Activated gamma-delta T cell treated with anti-CD3 and anti-CD28 coated beads, Interleukin-2, amount 50 U/mL, for 16 hours (primary cell): ENCODE data around the gene SYP.
"Not testable (repeated sequence)": the region's sequence is repeated elsewhere in the genome, so short reads cannot be mapped to it uniquely, and the experiment has no call there.

ENCODE experiments used
- DNase-seq: peaks from one replicate; pipeline ENCODE4 v3.0.0-alpha.2; 2020; ENCODE audit warnings: low read depth

SYP gene

GRCh38 chrX:49166914-49167739 lies 32.9 kb downstream of the SYP start:
- DNase-seq: peak; percentile 55

GRCh38 chrX:49165901-49166881 lies 33.8 kb downstream of the SYP start:
- DNase-seq: peak; percentile 52

GRCh38 chrX:49164589-49165360 lies 35.2 kb downstream of the SYP start:
- DNase-seq: no peak

- DNase-seq: peak; percentile 69
Observed at GRCh38 chrX:49163555-49164419, 36.2 kb downstream of the SYP start.

GRCh38 chrX:49162620-49163019 lies 37.4 kb downstream of the SYP start, which contains the start of gene MAGIX:
Gene MAGIX (plus strand): TSS chrX:49162758. CDS start chrX:49162890, 132 bp downstream.
- DNase-seq: no peak

GRCh38 chrX:49161632-49162031 lies 38.4 kb downstream of the SYP start:
- no peak for DNase-seq

GRCh38 chrX:49160908-49161307 lies 39.1 kb downstream of the SYP start:
- no peak for DNase-seq

- DNase-seq: no peak
Observed at GRCh38 chrX:49157194-49157593, 42.8 kb downstream of the SYP start.

- DNase-seq: peak; percentile 72
Observed at GRCh38 chrX:49155900-49156837, 43.8 kb downstream of the SYP start.

- no peak for DNase-seq
Observed at GRCh38 chrX:49155243-49155899, 44.6 kb downstream of the SYP start.

GRCh38 chrX:49153467-49153866 lies 46.5 kb downstream of the SYP start:
- no peak for DNase-seq

- DNase-seq: not testable (repeated sequence)
Observed at GRCh38 chrX:49149291-49149690, 50.7 kb downstream of the SYP start.

- DNase-seq: not testable (repeated sequence)
Observed at GRCh38 chrX:49148390-49149100, 51.4 kb downstream of the SYP start.

- no peak for DNase-seq
Observed at GRCh38 chrX:49147936-49148335, 52.1 kb downstream of the SYP start.

- DNase-seq: no peak
Observed at GRCh38 chrX:49147282-49147681, 52.7 kb downstream of the SYP start.

- not testable (repeated sequence) for DNase-seq
Observed at GRCh38 chrX:49143154-49143553, 56.8 kb downstream of the SYP start.

GRCh38 chrX:49142264-49142663 lies 57.7 kb downstream of the SYP start:
- DNase-seq: not testable (repeated sequence)

- DNase-seq: no peak
Observed at GRCh38 chrX:49139713-49140112, 60.3 kb downstream of the SYP start.
